NT2/D1 (cell line): ENCODE data around the gene CLCNKB.

ENCODE experiments used
- DNase-seq: peaks from one replicate; pipeline ENCODE4 v3.0.0-alpha.2; 2011; ENCODE audit warnings: low read depth, low spot score
- H3K27me3 ChIP-seq: 2 replicates; pipeline ENCODE4 v1.6.0; 2011; ENCODE audit warnings: mild to moderate bottlenecking; ENCODE audit not compliant: insufficient read length, insufficient read depth
- H3K36me3 ChIP-seq: 2 replicates; pipeline ENCODE4 v1.6.1; 2011; ENCODE audit warnings: mild to moderate bottlenecking, low read length, mixed read lengths; ENCODE audit not compliant: insufficient read depth, insufficient read length
- H3K4me1 ChIP-seq: 2 replicates; pipeline ENCODE4 v1.5.1; 2011; ENCODE audit not compliant: insufficient read depth, insufficient read length
- H3K4me3 ChIP-seq: 2 replicates; pipeline ENCODE4 v1.5.1; 2011; ENCODE audit warnings: low read depth; ENCODE audit not compliant: insufficient read length
- H3K9ac ChIP-seq: 2 replicates; pipeline ENCODE4 v1.6.0; 2011; ENCODE audit warnings: low read depth; ENCODE audit not compliant: insufficient read length
- H3K9me3 ChIP-seq: 2 replicates; pipeline ENCODE4 v1.5.1; 2011; ENCODE audit warnings: mild to moderate bottlenecking, low read length; ENCODE audit not compliant: insufficient read depth
- SUZ12 ChIP-seq: IDR thresholded peaks from 2 replicates; pipeline ENCODE4 v1.6.1; 2011; ENCODE audit not compliant: insufficient read length, insufficient read depth; ENCODE audit errors: extremely low read depth
- YY1 ChIP-seq: IDR thresholded peaks from 2 replicates; pipeline ENCODE4 v1.6.1; 2011; ENCODE audit not compliant: insufficient read length, insufficient read depth
- ZNF274 ChIP-seq: IDR thresholded peaks from 2 replicates; pipeline ENCODE4 v1.6.1; 2011; ENCODE audit warnings: mild to moderate bottlenecking, low read depth, low read length

The CLCNKB gene

GRCh38 chr1:16068356-16069270, 25.0 kb downstream of the CLCNKB start:
- Histone ChIP-seq H3K4me1 (peaks cover 30% of the 10 kb centered on the region), H3K4me3 (no peak overlapping the region), H3K36me3 (no peaks in the 10 kb centered on the region), H3K9ac (no peak overlapping the region), H3K27me3 (peaks cover 21% of the 10 kb centered on the region), H3K9me3 (no peaks in the 10 kb centered on the region)
- no peak for TF ChIP-seq ZNF274
- TF ChIP-seq SUZ12: no peak
- no peak for TF ChIP-seq YY1
- no peak for DNase-seq

- DNase-seq: no peak
- Histone ChIP-seq H3K4me3 (no peak overlapping the region), H3K9ac (no peak overlapping the region), H3K36me3 (no peaks in the 10 kb centered on the region), H3K9me3 (no peaks in the 10 kb centered on the region), H3K27me3 (peaks cover 31% of the 10 kb centered on the region), H3K4me1 (peaks cover 22% of the 10 kb centered on the region)
- TF ChIP-seq SUZ12 (no peak), ZNF274 (no peak), YY1 (no peak)
These were observed 27.2 kb downstream of the CLCNKB start for GRCh38 chr1:16070640-16071355.

- Histone ChIP-seq H3K27me3 (peaks cover 31% of the 10 kb centered on the region), H3K36me3 (no peaks in the 10 kb centered on the region), H3K9me3 (no peaks in the 10 kb centered on the region), H3K4me3 (no peak overlapping the region), H3K4me1 (peaks cover 26% of the 10 kb centered on the region), H3K9ac (no peak overlapping the region)
- TF ChIP-seq SUZ12 (no peak), YY1 (no peak), ZNF274 (no peak)
- no peak for DNase-seq
These were observed 28.0 kb downstream of the CLCNKB start for GRCh38 chr1:16071614-16072013.

- Histone ChIP-seq H3K27me3 (peaks cover 31% of the 10 kb centered on the region), H3K4me3 (no peak overlapping the region), H3K4me1 (peaks cover 26% of the 10 kb centered on the region), H3K36me3 (no peaks in the 10 kb centered on the region), H3K9ac (no peak overlapping the region), H3K9me3 (no peaks in the 10 kb centered on the region)
- no peak for DNase-seq
- TF ChIP-seq ZNF274: no peak
- TF ChIP-seq SUZ12: no peak
- TF ChIP-seq YY1: no peak
These were observed 28.5 kb downstream of the CLCNKB start for GRCh38 chr1:16072095-16072494.

GRCh38 chr1:16072616-16073484, 29.3 kb downstream of the CLCNKB start:
- no peak for DNase-seq
- Histone ChIP-seq H3K36me3 (no peaks in the 10 kb centered on the region), H3K9me3 (no peaks in the 10 kb centered on the region), H3K27me3 (peaks cover 31% of the 10 kb centered on the region), H3K9ac (peak overlapping the region; percentile 57), H3K4me1 (peaks cover 26% of the 10 kb centered on the region), H3K4me3 (peak overlapping the region; percentile 30)
- TF ChIP-seq SUZ12 (no peak), YY1 (no peak), ZNF274 (no peak)

- Histone ChIP-seq H3K36me3 (no peaks in the 10 kb centered on the region), H3K27me3 (peaks cover 31% of the 10 kb centered on the region), H3K4me3 (peak within 1 kb of the TSS; percentile 30), H3K9ac (peak within 1 kb of the TSS; percentile 57), H3K9me3 (no peaks in the 10 kb centered on the region), H3K4me1 (peaks cover 22% of the 10 kb centered on the region)
- no peak for TF ChIP-seq ZNF274
- no peak for TF ChIP-seq YY1
- no peak for TF ChIP-seq SUZ12
- DNase-seq: no peak
These were observed 30.0 kb downstream of the CLCNKB start, which contains the start of gene FAM131C for GRCh38 chr1:16073490-16074119. FAM131C (minus strand) TSS chr1:16073651; CDS start chr1:16073442, 209 bp downstream.
